Measurements from ENCODE around the gene BABAM2.

Gene BABAM2

DNA sequence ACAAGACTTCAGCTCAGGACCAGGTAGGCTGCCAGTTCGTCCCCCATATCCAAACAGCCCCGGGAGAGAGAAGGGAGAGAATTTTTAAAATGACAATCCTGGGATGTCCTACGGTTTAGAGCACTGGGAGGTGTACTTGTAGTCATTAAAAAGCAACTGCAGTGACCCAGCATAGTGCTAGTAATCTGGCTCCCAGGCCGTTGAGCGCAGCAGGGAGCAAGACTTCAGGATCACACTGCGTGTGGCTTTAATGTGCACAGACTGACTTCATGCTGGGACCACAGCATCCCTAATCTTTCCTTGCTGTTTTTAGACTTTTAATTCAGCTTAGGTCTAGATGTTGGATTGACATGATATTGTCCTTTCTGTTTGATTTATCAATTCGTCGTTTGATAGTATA lies 282.8 kb downstream of the BABAM2 start:
- DNase-seq: no peak

DNA sequence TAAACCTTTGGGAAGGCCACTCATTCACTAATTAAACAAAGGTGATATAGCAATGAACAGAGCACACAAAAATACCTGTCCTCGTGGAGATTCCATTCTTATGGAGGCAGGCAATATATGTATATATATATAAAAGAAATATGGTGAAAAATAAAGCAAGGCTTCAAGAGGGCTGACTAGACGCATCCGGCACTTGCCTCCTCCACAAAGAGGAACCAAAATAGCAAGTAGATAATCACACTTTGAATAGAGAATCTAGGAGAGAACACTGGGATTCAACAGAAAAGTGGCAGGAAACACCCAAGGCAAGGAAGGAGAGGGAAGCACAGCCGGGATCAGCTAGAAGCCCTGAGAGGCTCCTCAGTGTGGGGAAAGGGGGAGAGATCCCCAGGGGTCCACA lies 283.7 kb downstream of the BABAM2 start:
- DNase-seq: no peak

DNA sequence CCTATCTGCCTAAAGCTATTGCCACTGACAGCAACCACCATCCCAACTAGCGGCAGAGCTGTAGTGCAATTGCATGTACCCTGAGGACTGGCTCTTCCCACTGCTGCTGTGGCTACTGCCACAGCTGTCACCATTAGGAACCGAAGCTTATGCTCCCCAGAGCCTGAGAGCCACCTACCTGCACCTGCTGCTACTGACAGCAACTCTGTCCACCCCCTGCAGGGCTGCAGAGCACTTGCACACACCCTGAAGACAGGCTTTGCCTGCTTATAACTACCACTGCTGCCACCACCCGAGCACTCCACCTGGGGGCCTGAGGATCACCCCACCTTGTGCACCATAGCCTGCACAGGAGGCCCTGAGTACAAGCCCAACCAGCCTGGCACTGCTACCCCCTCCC lies 284.5 kb downstream of the BABAM2 start:
- no peak for DNase-seq

DNA sequence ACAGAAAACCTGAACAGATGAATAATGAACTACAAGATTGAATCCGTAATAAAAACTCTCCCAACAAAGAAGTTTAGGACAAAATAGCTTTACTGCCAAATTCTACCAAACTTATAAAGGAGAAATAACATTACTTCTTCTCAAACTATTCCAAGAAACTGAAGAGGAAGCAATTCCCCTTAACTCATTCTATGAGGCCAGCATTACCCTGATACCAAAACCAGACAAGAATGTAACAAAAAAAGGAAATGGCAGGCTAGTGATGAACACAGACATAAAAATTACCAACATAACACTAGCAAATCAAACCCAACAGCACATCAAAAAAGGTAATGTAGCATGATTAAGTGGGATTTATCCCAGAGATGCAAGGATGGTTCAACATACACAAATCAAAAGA lies 288.4 kb downstream of the BABAM2 start:
- DNase-seq: peak; percentile 22

DNA sequence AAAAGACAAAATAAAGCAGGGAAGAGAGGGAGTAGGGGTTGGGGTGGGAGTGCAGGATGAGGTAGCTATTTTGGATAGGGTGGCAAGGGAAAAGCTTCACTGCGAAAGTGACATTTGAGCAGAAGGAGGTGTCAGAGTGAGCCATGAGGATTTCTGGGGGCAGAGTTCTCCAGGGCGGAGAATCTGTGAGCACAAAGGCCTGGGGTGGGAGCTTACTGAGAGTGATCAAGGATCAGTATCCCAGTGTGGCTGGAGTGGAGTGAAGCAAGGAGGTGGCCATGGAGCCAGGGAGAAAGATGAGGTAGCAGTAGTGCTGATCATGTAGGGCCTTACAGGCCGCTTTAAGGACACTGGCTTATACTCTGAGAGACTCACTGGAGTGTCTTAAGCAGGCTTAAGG lies 291.3 kb downstream of the BABAM2 start:
- DNase-seq: no peak

- DNase-seq: no peak
These were observed 291.8 kb downstream of the BABAM2 start for GRCh38 chr2:28182348-28182747.

GRCh38 chr2:28185153-28185552 lies 294.6 kb downstream of the BABAM2 start:
- no peak for DNase-seq

GRCh38 chr2:28185891-28186290 lies 295.4 kb downstream of the BABAM2 start:
- DNase-seq: no peak

GRCh38 chr2:28187186-28187585 lies 296.7 kb downstream of the BABAM2 start:
- no peak for DNase-seq

- no peak for DNase-seq
These were observed 297.9 kb downstream of the BABAM2 start for GRCh38 chr2:28188436-28188835.

GRCh38 chr2:28193630-28194403 lies 303.3 kb downstream of the BABAM2 start:
- DNase-seq: peak; percentile 10

- no peak for DNase-seq
These were observed 309.6 kb downstream of the BABAM2 start for GRCh38 chr2:28199995-28200679.

- DNase-seq: no peak
These were observed 311.2 kb downstream of the BABAM2 start for GRCh38 chr2:28201671-28202180.

DNA sequence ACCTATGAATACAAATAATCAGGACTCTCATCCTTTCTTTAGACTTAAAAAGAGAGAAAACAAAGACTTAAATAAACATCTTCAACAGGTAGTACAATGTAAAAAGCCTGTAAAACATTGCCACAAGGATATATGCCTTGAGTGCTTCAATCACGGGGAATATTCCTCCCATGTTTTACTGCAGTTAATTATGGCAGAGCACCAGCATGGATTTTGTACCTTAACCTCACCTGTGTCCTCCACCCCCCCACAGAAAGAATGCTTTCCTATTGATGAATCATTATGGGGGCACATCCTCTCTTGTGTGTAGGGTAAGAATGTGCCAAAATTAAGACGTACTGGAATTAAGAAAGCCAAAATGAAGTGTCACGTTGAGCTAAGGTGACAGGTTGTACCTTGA lies 312.2 kb downstream of the BABAM2 start:
- DNase-seq: no peak

GRCh38 chr2:28206762-28207161 lies 316.2 kb downstream of the BABAM2 start:
- DNase-seq: no peak

GRCh38 chr2:28209261-28209691 lies 318.7 kb downstream of the BABAM2 start:
- no peak for DNase-seq

DNA sequence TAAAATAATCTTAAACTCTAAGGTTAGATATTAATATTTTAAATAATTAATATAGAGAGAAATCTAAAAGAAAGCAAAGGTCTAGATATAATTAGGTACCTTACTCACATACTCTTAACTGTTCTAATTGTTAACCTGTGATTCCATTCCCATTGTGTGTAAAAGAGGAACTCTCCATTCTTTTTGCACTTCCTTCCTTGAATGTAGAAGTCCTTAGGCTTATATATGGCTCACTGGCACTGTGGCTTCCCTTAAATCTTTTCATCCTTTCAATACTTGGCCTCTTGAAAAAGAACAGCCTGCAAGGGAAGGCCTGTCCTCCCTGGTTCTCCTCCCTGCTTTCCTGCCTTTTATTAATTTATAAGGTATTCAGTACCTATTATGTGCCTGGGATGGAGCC lies 319.3 kb downstream of the BABAM2 start:
- DNase-seq: peak; percentile 8

- DNase-seq: no peak
These were observed 320.0 kb downstream of the BABAM2 start for GRCh38 chr2:28210535-28210934.

GRCh38 chr2:28216331-28216730 lies 325.8 kb downstream of the BABAM2 start:
- no peak for DNase-seq

- no peak for DNase-seq
These were observed 326.7 kb downstream of the BABAM2 start for GRCh38 chr2:28217042-28217740.

GRCh38 chr2:28219138-28219537 lies 328.6 kb downstream of the BABAM2 start:
- DNase-seq: no peak

DNA sequence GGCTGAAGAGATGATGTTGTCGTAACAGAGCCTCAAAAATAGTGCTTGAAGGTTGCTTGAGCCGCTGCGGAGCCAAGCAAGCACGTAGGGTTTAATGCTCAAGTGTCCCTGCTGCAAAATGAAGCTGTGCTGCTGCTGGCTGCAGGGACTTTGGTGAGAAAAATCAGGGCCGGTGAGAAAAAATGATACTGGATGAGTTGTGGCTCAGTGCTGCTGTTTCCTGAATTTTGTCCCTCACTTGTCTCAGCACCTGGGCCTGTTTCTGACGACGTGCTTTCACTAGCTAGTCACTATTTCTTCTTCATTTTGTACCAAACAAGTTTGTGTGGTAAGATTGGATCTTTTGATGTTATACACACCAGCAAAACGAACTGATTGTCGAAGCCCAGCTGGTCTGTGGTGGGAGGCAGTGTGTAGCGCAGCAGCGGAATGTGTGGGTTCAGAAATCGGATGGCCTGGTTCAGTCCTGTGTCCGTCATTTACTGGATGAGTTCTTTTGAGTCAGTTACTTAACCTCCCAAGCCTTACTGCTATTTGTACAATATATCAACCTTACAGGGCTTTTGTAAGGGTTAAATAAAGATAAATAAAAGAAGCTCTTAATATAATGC lies 329.3 kb downstream of the BABAM2 start:
- DNase-seq: no peak
